K562 (cell line): ENCODE data around the gene DAPK1. TPM values are rescaled to one million over a fixed set of nuclear protein-coding genes. Genes with fewer than 3 reads are reported as not detected.

Source experiments
- ATAC-seq: fragments of 200-7000 bp; cut with Tn5 transposase; 3 replicates; pipeline ENCODE4 v1.9.1; 2020; ENCODE audit warnings: moderate library complexity
- BruUV-seq: library from RNA; stranded (reverse); fragments of 400-500 nt; replicated peaks from 2 replicates; lab custom pipeline; 2021; lab: Mats Ljungman, UMichigan
- CTCF ChIA-PET: fragments of 300-600 bp; formaldehyde crosslinking; extraction: SDS; loops from one replicate; lab custom pipeline; 2021; ENCODE audit warnings: low intra/inter-chr PET ratio; lab: Yijun Ruan, JAX
- POLR2A ChIA-PET: fragments of 300-600, 350-650 bp; sonication (Branson Sonifier 250); formaldehyde crosslinking; extraction: SDS; loops from one replicate; lab custom pipeline; 2021; ENCODE audit warnings: antibody characterized with exemption, inconsistent platforms; lab: Yijun Ruan, JAX
- DNase-seq, 4 experiments: peaks; one replicate each; pipeline versions ENCODE4 v3.0.0 to v3.0.0-alpha.2; 2011 to 2018; ENCODE audit warnings: low spot score in 3 of 4, mixed read lengths in 3 of 4; ENCODE audit errors: extremely low read depth in 1 of 4
- FAIRE-seq: peaks from 2 replicates; lab custom pipeline; 2011; peaks lifted over from hg19 to GRCh38; lab: Jason Lieb, UNC
- H2AFZ ChIP-seq: 2 replicates; pipeline ENCODE4 v1.6.0; 2011; ENCODE audit warnings: low read depth, low read length, control low read depth, inconsistent platforms
- H3K27ac ChIP-seq: fragments of 200-600 bp; 3 replicates; pipeline ENCODE4 v1.8.0; 2011; ENCODE audit warnings: low read depth, mild to moderate bottlenecking, control low read depth, inconsistent platforms, low read length, moderate library complexity, mixed read lengths; ENCODE audit errors: extremely low read depth
- H3K27me3 ChIP-seq, 2 experiments: fragments of 300-600 bp in 1 of 2; 2 replicates in 1 of 2; 3 replicates in 1 of 2; pipeline versions ENCODE4 v1.6.0 to v1.8.0; 2011; ENCODE audit warnings: inconsistent platforms in 2 of 2, low read length in 2 of 2, mild to moderate bottlenecking in 1 of 2, mixed read lengths in 1 of 2, moderate library complexity in 1 of 2; ENCODE audit not compliant: control insufficient read depth in 2 of 2, insufficient read depth in 2 of 2
- H3K36me3 ChIP-seq: fragments of 300-600 bp; 3 replicates; pipeline ENCODE4 v1.8.0; 2011; ENCODE audit warnings: mild to moderate bottlenecking, low read length, inconsistent platforms; ENCODE audit not compliant: control insufficient read depth, insufficient read depth
- H3K4me1 ChIP-seq, 2 experiments: fragments of 200-600 bp in 1 of 2; replicated peaks in 1 of 2; 2 replicates in 1 of 2; 3 replicates in 1 of 2; pipeline versions ENCODE4 v1.5.1 to v1.8.0; 2011; ENCODE audit warnings: inconsistent platforms in 2 of 2, low read length in 2 of 2, mild to moderate bottlenecking in 1 of 2, mixed read lengths in 1 of 2, moderate library complexity in 1 of 2; ENCODE audit not compliant: control insufficient read depth in 2 of 2, insufficient read depth in 2 of 2
- H3K4me2 ChIP-seq: 2 replicates; pipeline ENCODE4 v1.6.1; 2011; ENCODE audit warnings: low read length, control low read depth, inconsistent platforms, mixed read lengths; ENCODE audit not compliant: insufficient read depth
- H3K4me3 ChIP-seq: fragments of 200-600 bp; sonication (generic), shearing (Covaris generic); 2 replicates; pipeline ENCODE4 v1.5.1; 2016; ENCODE audit warnings: control low read depth, inconsistent platforms
- H3K79me2 ChIP-seq: fragments of 200-600 bp; 3 replicates; pipeline ENCODE4 v1.8.0; 2011; ENCODE audit warnings: low read length, inconsistent platforms; ENCODE audit not compliant: control insufficient read depth, insufficient read depth
- H3K9ac ChIP-seq, 2 experiments: 2 replicates each; pipeline versions ENCODE4 v1.6.0 to v1.6.1; 2011; ENCODE audit warnings: low read depth in 2 of 2, low read length in 2 of 2, control low read depth in 1 of 2, inconsistent platforms in 1 of 2, mild to moderate bottlenecking in 1 of 2, mixed read lengths in 1 of 2; ENCODE audit not compliant: insufficient read depth in 1 of 2
- H3K9me1 ChIP-seq: one replicate; pipeline ENCODE4 v1.6.0; 2011; ENCODE audit warnings: inconsistent platforms, mild to moderate bottlenecking, low read length, moderate library complexity; ENCODE audit not compliant: control insufficient read depth, insufficient read depth
- H3K9me3 ChIP-seq: replicated peaks from 2 replicates; pipeline ENCODE4 v1.5.1; 2011; ENCODE audit warnings: low read depth, low read length, inconsistent platforms; ENCODE audit not compliant: control insufficient read depth, insufficient read depth
- H4K20me1 ChIP-seq: replicated peaks from 2 replicates; pipeline ENCODE4 v1.6.1; 2011; ENCODE audit warnings: low read length, inconsistent platforms, mixed read lengths; ENCODE audit not compliant: control insufficient read depth, insufficient read depth
- ELF2 ChIP-seq: fragments of 250-450 bp; sonication (Bioruptor Pico); IDR thresholded peaks from 2 replicates; pipeline ENCODE4 v1.5.0; 2021; ENCODE audit warnings: mild to moderate bottlenecking
- HNRNPK ChIP-seq: fragments of 200-400 bp; formaldehyde crosslinking; IDR thresholded peaks from one replicate; pipeline ENCODE4 v1.6.1; 2018; ENCODE audit warnings: mild to moderate bottlenecking, low read depth, low read length; ENCODE audit not compliant: poor library complexity, severe bottlenecking
- KLF10 ChIP-seq: fragments of 250-450 bp; sonication (Bioruptor Pico); IDR thresholded peaks from 2 replicates; pipeline ENCODE4 v1.6.1; 2021; ENCODE audit warnings: matching md5 sums
- MAFF ChIP-seq: IDR thresholded peaks from 2 replicates; pipeline ENCODE4 v1.6.1; 2012; ENCODE audit warnings: low read length, improper control_type of control experiment
- POLR2AphosphoS5 ChIP-seq: IDR thresholded peaks from 2 replicates; pipeline ENCODE4 v1.6.1; 2011; ENCODE audit warnings: mild to moderate bottlenecking, low read depth, low read length, moderate library complexity; ENCODE audit not compliant: control insufficient read depth, insufficient read depth
- RBM15 ChIP-seq: fragments of 200-400 bp; formaldehyde crosslinking; IDR thresholded peaks from 2 replicates; pipeline ENCODE4 v1.6.1; 2018; ENCODE audit warnings: mild to moderate bottlenecking, low read length, moderate library complexity; ENCODE audit not compliant: insufficient read depth
- ZFP1 ChIP-seq: fragments of 450-650 bp; formaldehyde crosslinking; IDR thresholded peaks from 2 replicates; pipeline ENCODE4 v1.4.0; 2020; ENCODE audit warnings: mild to moderate bottlenecking, mixed read lengths
- WGBS: fragments of 100-300 bp; shearing (Covaris generic); methylation state at CpG from one replicate; pipeline ENCODE4 v1.1.6; 2016; ENCODE audit warnings: low coverage, mixed read lengths; ENCODE audit not compliant: insufficient coverage; ENCODE audit errors: missing lambda C conversion rate; 5-methylcytosine and 5-hydroxymethylcytosine counted together
- in situ Hi-C: fragments of 300-500 bp; cut with MboI; formaldehyde crosslinking; loops from 4 replicates; pipeline ENCODE4 v1.15.0; 2018; ENCODE audit warnings: inconsistent platforms, mixed read lengths
- intact Hi-C: fragments of 100-400 bp; cut with micrococcal nuclease; formaldehyde crosslinking; loops from 2 replicates; pipeline ENCODE4 v1.14.2; 2022
- polyA plus RNA-seq, 8 experiments: library from polyadenylated mRNA; depleted of rRNA in 4 of 8; stranded (reverse) in 5 of 8; unstranded in 3 of 8; fragments of >200 nt; fragmentation: Nextera tagmentation in 2 of 8; fragmentation: Illumina TruSeq in 1 of 8; extraction: Ambion mirVana in 2 of 8; extraction: Trizol in 1 of 8; gene quantifications; 2 replicates each; pipeline versions ENCODE4 v1.2.1 to v1.2.3, GENCODE V29; 2011 to 2014; ENCODE audit warnings: inconsistent platforms in 1 of 8, missing spikeins in 1 of 8
- total RNA-seq, 7 experiments: library from RNA; depleted of rRNA in 6 of 7; stranded (reverse); fragments of >200 nt in 6 of 7; fragmentation: Illumina TruSeq in 2 of 7; extraction: Trizol in 2 of 7; gene quantifications; 2 replicates each; pipeline versions ENCODE4 v1.2.1 to v1.2.3, GENCODE V29; 2011 to 2021; ENCODE audit warnings: low replicate concordance in 1 of 7

DAPK1 gene
- total and polyA plus RNA-seq, 9 of the 15 experiments (the other 6 are each of a cell fraction or from before 2014, with no cell fraction given): 1.7 to 26.4 (median 15.8) TPM

DNA sequence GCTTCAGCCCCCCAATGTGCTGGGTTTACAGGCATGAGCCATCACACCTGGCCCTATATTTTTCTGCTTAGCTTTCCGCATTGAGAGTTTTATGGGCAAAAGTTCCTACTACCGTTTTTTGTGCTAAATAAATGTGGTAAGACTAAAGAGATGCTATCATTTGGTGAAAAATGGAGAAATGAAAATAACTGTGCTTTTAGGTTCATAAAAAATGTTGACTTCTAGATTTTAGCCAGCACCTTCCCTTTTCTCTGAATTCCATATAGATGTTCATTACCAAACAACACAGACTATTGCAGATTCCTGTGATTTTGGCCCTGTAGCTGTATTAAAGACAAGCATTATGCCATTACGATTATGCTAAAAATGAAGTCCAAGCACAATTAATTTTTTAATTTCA is 156.3 kb downstream of the DAPK1 start:
- 66% methylated on average over 3 of the region's 3 CpGs for WGBS
- BruUV-seq: no TSS peak
- CTCF ChIA-PET: no interaction called here
- no peak for ATAC-seq
- FAIRE-seq: no peak
- H3K9me1 ChIP-seq: no peaks in the 10 kb centered on the region
- H2AFZ ChIP-seq: no peak overlapping the region
- POLR2A ChIA-PET: no interaction called here
- H4K20me1 ChIP-seq: no peaks in the 10 kb centered on the region; the same call in 1 of the 2 replicates
- peaks cover 0 to 3% of the 10 kb centered on the region in 2 experiments; a peak in 2 of 5 replicates for H3K4me1 ChIP-seq
- intact Hi-C loops (no loop called here), in situ Hi-C loops (loop anchor here (25.0 kb wide), 1 partner anchor 1217 kb away; no protein-coding TSS in a partner anchor)
- no peaks in the 10 kb centered on the region for H3K9me3 ChIP-seq
- TF ChIP-seq ELF2 (CRISPR knock-in tag): no peak
- TF ChIP-seq MAFF: no peak
- TF ChIP-seq RBM15: no peak
- no peak for TF ChIP-seq HNRNPK
- no peak for TF ChIP-seq ZFP1 (CRISPR knock-in tag)
- no peak for TF ChIP-seq KLF10
- no peak for TF ChIP-seq POLR2AphosphoS5
- H3K27me3 ChIP-seq: no peaks in the 10 kb centered on the region
- no peak overlapping the region for H3K27ac ChIP-seq
- DNase-seq: no peak
- H3K36me3 ChIP-seq: peaks cover 26% of the 10 kb centered on the region; the same call in 2 of the 3 replicates
- H3K9ac ChIP-seq: no peak overlapping the region
- H3K4me2 ChIP-seq: no peak overlapping the region
- H3K79me2 ChIP-seq: no peaks in the 10 kb centered on the region
- H3K4me3 ChIP-seq: no peak overlapping the region
